Measurements from ENCODE around the gene SPAG8.

The SPAG8 gene, protein sequence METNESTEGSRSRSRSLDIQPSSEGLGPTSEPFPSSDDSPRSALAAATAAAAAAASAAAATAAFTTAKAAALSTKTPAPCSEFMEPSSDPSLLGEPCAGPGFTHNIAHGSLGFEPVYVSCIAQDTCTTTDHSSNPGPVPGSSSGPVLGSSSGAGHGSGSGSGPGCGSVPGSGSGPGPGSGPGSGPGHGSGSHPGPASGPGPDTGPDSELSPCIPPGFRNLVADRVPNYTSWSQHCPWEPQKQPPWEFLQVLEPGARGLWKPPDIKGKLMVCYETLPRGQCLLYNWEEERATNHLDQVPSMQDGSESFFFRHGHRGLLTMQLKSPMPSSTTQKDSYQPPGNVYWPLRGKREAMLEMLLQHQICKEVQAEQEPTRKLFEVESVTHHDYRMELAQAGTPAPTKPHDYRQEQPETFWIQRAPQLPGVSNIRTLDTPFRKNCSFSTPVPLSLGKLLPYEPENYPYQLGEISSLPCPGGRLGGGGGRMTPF

DNA sequence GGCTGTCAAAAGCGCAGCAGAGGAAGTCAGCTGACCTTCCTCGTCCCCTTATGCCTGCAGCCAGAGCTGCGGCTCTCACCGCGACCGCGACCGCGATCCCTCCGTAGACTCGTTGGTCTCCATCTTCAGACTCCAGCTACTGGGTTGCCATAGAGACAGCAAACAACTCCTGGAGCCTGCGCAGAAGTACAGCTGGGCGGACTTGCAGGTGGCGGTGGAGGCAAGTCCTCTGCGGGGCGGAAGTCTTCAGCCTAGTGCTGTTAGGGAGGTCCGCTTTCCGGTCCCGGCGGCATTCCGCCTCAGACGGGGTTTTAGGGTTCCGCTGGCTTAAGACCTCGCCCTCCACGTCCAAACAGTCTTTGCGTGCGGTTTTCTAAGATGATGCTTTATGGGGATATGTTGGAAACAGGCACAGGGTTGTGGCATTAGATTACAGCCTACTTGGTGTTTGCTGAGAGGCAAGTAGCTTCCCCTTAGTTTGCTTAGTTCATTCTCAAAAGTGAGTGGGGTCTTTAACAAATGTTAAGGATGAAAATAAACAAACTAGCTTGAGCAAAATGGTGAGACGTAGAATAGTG is at the start of gene SPAG8:
Gene SPAG8, minus strand, starts transcription at position 238 of the 578 bp plus-strand sequence. Its CDS starts 115 bp downstream, at position 123.
- peak; percentile 94 for DNase-seq

DNA sequence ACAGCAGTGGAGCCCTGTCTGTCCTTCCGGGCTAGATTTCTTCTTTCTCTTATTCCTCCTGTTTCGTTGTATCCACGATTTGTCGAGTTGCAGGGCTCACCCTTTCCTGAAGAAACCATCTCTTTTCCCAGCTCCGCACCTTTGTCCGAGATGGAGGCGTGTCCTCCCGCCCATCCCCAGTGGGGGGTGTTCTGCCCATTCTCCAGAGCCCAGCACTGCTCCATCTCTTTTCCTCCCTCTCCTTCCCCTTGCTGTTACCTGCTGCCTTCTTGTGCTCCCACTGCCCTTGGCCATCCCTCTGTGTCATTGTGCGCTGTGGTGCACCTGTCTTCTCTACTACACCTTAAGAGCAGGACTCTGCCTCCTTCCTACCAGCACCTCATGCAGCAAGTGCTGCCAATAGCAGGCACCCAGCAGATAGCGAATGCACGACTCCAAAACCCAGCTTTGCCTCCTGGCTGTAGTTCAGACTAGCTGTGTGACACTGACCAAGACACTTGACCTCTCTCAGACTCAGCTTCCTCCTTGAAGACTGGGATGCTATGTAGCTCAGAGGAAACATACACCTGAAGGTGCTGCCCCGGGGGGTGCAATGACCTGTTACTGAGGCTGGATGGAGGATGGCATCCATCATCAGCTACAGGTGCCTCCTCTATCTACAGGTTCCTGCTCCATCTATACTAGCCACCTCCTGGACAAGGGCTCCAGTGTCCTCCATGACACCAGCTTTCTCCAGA is 49.3 kb upstream of the SPAG8 start:
- no peak for DNase-seq

DNA sequence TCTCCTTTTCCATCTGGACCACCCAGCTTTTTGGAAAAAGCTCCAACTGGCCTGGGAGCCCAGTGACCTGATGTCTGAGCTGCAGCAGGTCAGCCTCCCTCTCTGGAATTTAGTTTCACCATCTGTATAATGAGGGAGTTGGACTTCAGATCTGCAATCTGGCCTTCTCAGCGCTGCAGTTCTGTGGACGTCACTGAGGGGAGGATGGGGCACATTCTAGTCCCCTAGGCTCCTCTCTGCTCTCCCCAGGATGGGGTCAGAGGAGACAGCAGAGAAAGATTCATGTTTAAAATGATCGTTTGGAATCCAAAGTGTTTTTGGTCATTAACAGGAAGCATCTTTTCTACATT is 47.9 kb upstream of the SPAG8 start:
- no peak for DNase-seq

DNA sequence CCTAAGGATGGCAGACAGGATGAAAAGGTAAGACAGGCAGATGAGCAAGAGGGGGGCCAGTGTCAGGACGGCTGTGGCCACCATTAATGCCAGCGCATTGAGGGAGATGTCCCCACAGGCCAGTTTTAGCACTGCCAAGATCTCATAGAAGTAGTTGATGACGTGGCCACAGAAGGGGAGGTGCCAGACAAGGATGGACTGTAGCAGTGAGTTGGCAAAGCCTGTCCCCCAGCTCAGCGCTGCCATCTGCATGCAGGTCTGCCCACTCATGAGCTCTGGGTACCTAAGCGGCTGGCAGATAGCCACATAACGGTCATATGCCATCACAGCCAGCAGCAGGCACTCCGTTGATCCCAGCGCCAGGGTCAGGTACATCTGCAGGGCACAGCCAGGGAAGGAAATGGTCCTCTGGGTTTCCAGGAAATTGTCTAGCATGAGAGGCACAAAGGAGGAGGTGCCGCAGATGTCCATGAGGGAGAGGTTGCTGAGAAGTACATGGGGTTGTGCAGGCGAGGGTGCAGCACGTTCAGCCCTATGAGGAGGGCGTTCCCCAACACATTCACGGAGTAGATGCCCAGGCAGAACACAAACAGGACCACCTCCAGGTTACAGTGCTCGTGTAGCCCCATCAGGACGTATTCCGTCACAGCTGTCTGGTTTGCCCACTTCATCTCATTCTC is 47.4 kb upstream of the SPAG8 start:
- DNase-seq: no peak

DNA sequence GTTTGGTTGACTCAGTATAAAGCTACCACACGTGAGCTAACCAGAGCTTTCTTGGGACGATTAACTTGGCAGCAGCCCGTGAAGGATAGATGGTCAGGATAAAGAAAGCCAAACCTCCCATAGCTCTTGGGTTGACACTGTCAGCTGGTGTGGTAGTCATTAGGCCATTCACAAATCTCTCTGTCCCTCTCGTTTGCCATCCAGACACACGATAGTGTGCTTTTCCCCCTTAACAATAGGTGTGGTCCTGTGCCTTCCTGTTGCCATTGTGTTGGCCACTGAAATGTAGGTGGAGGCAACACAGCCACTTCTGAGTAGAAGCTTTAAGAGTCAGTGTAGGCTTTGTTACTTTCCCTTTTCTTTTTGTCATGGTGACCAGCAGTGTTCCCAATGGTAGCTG is 46.4 kb upstream of the SPAG8 start:
- no peak for DNase-seq

DNA sequence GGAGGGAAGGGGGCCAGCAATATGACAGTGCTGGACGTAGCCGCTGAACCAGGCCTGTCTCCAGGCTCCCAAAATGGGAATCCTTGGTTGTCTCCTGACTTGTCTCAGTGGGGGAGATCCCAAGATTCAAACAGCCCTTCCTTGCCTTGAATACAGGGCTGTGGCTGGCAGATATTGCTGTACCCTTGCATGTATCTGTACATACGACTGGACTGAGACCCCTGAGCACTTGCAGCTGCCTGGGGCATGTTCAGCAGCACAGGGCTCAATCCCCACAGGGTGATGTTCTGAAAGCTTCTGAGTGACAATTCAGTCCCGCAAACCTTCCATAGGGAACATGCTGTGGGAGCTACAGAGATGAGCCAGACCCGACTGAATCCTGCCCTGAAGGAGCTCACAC is 44.8 kb upstream of the SPAG8 start:
- no peak for DNase-seq

DNA sequence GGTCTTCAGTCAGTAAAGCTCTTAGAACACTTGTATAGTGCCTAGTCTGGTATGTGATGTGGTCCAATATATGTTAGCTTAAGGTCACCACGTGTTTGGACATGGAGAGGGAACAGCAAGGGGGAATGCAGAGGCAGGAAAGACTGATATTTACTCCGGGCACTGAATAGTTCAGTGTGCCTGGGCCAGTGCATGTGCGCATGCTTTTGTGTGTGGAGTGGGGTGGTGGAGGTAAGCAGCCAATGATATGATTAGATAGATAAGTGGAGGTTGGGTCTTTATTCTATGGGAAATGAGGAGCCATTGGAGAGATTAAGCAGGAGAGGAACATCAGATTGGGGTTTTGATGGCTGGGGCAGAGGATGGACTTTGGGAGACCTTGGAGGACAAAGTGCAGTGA is 44.1 kb upstream of the SPAG8 start:
- no peak for DNase-seq

DNA sequence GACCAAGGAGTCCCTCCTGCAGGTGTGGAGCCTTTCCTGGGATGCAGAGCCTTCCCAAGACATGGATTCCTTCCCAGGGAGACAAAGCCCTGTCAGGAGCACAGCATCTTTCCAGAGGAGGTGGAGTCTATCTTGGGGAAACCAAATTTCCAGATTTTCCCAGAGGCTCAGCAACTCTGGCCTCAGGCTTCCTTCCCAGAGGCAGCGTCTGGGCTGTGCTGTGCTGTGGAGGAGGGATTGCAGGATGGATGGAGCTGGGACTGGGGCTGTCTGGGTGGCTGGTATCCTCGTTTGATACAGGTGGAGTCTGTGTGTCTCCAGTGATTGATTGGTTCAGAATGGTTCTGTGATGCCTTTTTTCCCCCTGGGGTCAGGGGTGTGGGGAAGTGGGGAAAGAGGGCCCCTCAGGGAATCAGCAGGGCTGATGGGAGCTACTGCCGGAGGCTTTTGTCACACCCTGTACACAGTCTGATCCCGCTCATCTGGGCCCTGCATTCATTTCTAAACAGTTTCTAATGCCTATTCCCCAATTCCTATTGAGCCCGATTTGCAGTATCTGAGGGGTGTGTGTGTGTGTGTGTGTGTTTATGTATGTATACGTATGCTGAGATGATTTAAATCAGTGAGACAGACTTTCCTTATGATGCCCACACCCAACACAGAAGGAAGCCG is 42.2 kb upstream of the SPAG8 start:
- DNase-seq: no peak

DNA sequence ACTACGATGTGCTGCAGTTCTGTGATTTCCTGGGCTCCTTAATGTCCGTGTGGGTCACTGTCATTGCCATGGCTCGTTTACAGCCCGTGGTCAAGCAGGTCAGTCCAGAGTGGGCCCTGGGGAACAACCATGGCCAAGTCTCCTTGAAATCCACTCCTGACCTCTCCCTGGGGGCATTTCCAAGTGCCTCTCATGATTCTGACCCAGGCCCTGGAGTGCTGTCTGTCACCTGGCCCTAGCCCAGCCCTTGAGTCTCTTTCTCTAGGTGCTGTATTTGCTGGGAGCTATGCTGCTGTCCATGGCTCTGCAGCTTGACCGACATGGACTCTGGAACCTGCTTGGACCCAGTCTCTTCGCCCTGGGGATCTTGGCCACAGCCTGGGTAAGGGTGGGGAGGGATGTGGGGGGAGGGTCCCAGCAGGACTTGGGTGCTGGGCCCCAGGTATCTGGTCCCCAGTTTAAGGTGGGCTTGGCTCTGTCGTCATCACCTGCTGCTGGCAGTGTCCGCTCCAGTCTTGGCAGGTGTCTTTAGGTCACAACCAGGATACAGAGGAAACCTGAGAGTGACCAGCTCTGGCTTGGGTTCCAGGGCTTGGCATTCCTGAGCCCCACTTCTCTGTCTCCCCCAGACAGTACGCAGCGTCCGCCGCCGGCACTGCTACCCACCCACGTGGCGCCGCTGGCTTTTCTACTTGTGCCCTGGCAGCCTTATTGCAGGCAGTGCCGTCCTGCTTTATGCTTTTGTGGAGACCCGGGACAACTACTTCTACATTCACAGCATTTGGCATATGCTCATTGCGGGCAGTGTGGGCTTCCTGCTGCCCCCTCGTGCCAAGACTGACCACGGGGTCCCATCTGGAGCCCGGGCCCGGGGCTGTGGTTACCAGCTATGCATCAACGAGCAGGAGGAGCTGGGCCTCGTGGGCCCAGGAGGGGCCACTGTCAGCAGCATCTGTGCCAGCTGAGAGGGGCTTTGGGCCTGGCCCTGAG is 41.1 kb upstream of the SPAG8 start:
- DNase-seq: no peak

DNA sequence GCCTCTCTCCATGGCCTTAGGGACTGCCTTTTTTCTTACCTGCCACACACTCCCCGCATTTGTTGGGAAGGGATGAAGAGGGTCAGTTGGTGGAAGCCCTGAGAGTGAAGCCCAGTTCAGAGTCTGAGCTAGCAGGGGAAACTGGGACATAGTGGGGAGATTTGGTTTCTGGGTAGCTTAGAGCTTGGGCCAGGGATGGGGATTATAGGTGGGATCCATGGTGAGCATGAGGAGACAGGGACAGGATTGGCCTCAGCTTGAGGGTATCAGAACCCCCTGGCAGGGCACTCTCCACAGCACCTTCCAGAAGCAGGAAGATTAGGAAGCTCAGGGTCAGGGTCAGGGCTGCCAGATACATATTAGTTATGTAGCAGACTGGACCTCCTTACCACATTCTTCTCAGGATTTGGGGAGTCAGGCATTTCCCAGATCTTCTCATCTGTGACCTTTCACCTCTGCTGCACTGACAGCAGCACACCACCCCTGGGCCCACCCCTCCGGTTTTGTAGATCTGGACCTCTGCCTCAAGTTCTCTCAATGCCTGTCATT is 40.3 kb upstream of the SPAG8 start:
- no peak for DNase-seq

DNA sequence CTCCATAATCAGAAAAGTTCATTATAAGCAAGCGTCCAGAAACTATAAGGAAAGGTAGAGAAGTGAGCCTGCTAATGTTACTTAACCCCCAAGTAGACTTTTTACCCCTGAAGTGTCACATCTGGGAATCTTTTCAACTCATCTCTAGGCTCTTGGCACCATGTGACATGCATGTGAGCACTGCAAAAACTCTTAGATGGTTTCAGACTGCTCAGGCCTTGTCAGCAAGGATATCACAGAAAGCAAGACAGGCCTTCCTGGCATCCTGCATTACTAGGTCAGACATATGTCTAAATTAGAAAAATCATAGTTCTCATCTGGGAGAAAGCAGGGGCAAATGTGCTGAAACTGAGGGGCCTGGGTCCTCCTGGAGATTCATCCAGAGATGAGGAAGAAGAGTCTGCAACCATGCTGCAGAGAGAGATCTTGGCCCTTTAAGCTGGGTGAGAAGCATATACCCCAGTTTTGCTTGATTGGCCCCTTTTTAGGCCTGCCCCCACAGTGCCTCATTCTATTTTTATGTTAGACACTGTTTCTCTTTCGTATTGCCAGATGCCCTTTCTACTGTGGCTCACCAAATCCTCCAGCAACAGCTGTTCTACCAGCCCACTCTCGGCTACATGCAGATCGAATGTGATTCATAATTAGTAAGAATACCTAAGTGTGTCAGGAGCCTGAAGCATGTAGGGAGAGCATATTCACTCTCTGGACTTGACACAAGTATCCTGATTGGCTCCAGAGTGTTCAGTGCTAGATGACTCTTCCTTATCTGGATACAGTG is 35.9 kb upstream of the SPAG8 start:
- DNase-seq: peak; percentile 47

DNA sequence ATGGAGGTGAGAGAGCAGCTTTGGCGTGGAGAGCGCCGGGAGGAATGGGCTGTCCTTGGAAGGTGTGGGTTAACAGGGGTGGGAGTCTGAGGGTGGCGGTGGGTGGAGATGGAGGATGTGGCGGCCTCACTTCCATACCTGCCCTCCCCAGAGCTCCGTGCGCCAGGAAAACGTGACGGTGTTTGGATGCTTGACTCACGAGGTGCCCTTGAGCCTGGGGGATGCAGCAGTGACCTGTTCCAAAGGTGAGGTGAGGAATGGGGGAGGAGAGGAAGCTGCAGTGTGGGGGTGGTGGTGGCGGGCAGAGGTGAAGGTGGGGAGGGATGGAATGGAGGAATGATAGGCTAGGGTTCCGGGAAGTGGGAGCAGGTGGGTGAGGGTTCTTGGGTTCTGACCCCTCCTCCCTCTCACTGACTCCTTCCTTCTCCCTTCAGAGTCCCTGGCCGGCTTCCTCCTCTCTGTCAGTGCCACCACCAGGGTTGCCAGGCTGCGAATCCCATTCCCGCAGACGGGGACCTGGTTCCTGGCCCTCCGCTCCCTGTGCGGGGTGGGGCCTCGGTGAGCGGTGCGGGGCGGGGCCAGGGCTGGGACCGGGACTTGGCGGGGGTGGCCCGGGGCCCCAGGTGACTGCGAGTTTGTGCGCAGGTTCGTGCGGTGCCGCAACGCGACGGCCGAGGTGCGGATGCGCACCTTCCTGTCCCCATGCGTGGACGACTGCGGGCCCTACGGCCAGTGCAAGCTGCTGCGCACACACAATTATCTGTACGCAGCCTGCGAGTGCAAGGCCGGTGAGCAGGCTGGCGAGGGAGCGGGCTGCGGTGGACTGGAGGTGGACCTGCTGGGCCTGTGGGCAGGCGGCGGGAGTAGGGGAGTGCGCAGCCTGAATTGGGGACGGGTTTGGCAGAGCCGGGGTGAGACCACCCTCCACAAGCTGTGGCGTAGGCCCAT is 34.0 kb upstream of the SPAG8 start:
- no peak for DNase-seq

DNA sequence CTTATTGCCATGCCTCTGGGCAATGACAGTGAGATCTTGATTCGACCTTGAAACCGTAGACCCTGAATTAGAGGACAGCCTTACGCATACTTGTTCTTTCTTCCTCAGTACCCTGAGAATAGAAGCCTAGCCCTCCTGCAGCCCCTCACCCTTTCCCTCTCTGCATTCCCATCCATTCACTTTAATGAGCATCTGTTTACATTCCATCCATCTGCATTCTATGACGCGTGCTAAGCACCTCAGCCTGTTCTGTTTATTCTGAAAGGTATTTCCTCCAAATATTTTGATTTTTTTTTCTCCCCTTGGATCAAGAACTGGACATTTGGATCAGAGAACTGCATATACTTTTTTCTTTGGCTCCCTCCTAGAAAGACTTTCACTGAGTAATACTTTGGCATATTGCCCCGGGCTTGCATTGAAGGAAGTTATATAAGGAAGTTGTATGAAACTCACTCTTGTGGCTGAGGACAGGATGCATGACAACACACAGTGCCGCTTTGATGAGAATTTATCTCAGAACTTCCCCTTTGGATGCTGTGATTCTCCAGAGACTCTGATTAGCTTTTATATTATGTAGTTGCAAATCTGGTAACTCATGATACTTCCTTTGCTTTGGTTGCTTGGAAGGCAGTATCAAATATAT is 32.7 kb upstream of the SPAG8 start:
- DNase-seq: peak; percentile 29

DNA sequence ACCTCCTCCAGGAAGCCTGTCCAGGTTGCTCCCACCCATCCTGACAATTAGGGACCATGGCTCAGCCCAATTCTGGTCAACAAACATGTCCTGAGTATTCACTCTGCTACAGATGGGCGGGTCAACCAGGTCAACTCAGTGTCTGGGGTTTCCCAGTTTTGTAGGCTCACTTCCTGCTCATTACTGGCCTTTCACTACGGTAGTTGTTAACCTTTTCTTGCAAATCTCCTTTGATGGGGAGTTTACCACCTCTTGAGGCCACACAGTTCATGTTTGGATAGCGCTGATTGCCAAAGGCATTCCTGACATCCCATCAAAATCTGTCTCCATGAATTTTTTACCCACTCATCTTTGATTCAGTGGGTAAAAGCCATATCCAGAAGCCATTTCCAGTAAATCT is 30.7 kb upstream of the SPAG8 start:
- DNase-seq: no peak

DNA sequence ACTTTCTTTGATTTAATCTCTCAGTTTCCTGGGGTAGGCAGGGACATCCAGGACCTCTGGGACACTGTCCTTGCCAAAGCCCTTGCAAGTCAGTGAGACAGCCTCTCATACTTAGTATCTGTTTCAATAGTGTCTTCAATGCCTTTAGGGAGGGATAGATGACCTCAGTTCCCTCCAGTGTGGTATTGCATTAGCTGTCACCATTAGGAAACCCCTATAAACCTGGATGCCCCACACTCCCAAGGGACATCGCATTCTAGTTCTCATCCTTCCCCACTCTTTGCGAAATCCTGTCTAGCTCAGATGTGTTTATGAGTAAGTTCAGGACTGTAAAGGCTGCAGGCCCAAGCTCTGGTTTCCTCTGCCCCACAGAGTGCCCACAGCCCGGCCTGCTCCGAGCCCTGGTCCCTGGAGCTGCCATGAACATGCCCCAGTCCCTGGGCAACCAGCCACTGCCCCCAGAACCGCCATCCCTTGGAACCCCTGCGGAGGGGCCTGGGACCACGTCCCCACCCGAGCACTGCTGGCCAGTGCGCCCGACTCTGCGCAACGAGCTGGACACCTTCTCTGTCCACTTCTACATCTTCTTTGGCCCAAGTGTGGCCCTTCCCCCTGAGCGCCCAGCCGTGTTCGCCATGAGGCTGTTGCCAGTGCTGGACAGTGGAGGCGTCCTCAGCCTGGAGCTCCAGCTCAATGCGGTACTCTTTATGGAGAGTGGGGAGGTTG is 30.1 kb upstream of the SPAG8 start:
- no peak for DNase-seq

DNA sequence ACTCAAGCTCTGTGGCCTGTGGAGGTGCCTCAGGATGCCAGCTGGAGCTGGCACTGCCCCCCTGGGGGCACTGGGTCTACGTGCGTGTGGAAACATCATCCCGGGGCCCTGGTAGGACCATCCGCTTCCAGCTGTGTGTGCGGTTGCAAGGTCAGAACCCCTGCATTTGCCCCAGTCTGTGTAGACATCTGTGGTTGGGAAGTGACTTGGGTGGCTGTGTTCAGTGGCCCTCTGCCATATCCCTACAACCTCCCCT is 29.5 kb upstream of the SPAG8 start:
- DNase-seq: no peak

DNA sequence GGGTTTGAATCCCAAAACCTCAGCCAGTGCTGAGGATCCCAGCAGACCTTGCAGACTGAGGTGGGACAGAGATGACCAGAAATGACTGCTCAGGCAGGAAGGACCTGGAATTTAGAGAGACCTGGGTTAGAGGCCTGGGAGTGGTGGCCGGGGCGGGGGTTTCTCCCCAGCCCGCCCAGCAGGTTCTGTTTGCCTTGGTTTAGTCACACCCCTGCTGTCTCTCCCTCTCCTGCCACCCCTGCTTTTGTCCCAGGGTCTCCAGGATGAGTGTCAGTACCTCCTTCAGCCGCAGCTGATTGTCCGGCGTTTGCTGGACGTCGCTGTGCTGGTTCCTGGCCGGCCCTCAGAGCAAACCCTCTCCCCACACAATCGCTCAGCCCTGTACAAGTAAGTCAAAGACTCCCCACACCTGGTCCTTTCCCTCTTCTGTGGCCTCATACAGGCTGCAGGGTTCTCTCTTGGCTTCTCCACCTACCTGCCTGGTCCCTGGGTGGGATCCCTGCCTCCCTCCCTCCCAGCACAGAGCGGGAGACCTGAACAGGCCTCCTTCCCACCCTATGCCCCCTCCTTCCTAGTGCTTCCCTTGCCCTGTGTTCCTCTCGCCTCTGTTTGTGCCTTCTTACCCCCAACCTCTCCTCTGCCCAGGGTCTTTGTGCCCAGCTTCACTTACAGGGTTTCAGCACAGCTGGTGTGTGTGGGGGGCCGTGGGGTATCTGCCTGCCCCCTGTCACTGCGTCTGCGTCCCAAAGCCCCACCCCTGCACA is 29.0 kb upstream of the SPAG8 start:
- no peak for DNase-seq

Measured in kidney glomerular epithelial cell (primary cell).